Globus pallidus (tissue), 1 donor: ENCODE results near the gene CCND2.
"Not testable (repeated sequence)": the region's sequence is repeated elsewhere in the genome, so short reads cannot be mapped to it uniquely, and the experiment has no call there.

Experiments used
- DNase-seq: peaks from one replicate; pipeline ENCODE4 v3.0.0-alpha.2; 2015; ENCODE audit warnings: low spot score

Gene CCND2

DNA sequence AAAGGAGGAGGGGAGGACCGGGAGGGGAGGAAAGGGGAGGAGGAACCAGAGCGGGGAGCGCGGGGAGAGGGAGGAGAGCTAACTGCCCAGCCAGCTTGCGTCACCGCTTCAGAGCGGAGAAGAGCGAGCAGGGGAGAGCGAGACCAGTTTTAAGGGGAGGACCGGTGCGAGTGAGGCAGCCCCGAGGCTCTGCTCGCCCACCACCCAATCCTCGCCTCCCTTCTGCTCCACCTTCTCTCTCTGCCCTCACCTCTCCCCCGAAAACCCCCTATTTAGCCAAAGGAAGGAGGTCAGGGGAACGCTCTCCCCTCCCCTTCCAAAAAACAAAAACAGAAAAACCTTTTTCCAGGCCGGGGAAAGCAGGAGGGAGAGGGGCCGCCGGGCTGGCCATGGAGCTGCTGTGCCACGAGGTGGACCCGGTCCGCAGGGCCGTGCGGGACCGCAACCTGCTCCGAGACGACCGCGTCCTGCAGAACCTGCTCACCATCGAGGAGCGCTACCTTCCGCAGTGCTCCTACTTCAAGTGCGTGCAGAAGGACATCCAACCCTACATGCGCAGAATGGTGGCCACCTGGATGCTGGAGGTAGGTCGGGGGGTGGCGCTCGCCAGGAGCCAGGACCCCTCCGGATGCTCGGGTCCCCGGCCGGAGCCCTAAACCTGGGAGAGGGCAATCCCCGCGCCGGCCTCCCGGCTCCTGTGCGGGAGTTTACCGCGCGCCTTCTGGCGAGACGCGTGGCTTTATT lies at the start of gene CCND2:
Gene CCND2 (plus strand): TSS at position 111 of the 744 bp plus-strand sequence. CDS start 279 bp downstream, at position 390.
- peak; percentile 68 for DNase-seq

DNA sequence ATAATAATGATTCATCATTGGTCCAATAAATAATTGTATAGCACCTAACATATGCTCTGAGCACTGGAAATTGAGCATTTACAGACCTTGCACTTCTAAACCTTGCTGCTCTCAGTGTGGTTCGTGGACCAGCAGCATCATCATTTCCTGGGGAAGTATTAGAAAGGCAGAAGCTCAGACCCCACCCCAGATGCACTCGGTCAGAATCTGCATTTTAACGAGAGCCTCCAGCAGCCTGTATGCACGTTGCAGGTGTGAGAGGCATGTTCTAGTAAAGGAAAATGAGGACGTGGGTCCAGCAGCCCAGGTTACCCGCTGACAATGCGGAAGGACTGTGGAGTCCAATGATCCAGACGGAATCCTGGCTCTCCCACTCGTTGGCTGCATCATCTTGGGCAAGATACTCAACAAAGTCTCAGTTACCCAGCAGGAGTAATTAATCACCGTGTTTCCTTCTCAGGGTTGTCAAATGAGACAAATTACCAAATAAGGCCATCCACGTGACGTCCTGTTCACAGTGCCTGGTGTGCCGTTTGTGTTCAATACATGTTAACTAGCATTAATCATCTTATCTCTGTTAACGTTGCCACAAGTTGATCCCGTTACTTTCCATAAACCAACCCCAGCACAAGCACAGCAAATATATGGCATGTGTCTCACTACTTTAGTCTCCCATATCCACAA lies 49.2 kb upstream of the CCND2 start:
- no peak for DNase-seq

DNA sequence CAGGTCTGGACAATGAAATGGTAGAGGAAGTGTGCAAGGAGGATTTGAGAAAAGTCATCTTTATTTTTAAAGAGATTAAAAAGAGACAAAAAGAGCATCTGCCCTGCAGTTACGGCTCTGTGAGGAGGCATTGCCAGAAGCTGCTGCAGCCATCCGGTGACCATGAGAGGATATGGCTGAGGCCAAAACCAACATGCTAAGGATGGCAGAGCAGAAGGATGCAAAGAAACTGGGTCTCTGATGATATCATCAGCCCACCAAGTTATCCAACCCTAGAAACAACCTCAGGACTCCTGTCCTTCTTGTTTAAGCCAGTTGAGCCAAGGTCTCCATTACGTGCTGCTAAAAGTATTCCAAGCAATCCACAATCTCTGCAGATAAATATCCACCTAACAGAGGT lies 48.0 kb upstream of the CCND2 start:
- DNase-seq: no peak

DNA sequence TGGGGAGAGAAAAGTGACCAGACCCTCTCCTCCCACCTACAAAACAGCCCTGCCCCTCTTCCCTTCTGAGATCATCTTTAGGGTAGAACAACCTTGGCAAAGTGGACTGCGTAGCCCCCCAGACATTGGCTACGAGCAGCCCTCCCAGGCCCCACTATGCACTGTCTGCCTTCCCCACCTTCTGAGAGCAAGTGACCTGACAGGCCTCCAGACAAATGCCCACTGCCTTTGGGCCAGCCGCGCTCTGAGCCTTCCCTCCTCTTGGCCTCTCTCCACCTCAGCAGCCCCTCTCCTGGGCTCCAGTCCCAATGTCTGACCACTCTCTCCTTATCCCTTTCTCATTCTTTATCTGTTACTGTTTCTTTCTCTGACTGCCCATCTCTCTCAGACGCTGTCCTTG lies 46.5 kb upstream of the CCND2 start:
- no peak for DNase-seq

DNA sequence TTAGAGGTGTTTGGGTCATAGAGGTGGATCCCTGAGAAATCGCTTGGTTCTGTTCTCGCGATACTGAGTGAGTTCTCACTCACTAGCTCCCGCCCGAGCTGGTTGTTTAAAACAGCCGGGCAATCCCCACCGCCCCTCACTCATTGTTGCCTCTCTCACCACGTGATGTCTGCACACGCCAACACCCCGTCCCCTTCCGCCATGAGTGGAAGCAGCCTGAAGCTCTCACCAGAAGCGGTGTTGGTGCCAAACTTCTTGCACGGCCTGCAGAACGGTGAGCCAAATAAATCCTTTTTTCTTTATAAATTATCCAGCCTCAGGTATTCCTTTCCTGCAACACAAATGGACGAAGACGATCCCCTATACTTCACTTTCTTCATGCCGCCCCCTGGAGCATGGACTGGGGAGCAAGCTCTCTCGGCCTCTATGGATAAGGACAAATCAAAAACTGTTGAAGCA lies 45.4 kb upstream of the CCND2 start:
- no peak for DNase-seq

DNA sequence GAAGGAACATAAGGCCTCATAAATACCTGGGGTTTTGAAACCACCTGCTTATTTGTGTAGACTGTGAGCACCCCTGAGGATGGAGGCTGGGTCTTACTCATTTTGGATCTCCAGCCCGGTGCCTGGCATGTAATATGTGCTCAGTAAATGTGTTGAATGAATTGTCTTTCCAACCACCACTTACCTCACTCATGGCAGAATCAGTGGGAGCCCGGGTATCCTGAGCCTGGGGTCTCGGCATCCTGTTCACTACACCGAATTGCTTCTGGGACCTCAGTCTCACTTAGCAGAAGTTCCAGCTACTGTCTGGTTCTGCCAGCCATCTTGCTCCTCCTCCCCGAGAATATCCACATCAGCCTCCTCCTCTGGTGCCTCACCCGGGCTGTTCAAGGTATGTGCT lies 43.0 kb upstream of the CCND2 start:
- no peak for DNase-seq

DNA sequence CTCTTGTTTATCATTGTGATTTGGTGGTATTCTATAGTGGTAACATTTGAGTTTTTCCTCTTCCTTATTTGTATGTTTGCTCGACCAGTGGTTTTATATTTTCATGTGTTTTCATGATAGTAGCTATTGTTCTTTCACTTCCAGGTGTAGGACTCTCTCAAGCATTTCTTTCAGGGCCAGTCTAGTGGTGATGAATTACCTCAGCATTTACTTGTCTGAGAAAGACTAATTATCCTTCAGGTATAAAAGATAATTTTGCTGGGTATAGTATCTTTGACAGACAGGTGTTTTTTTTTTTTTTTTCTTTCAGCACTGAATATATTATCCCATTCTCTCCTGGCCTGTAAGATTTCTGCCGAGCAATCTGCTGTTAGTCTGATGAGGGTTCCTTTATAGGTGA lies 35.0 kb upstream of the CCND2 start:
- DNase-seq: no peak

DNA sequence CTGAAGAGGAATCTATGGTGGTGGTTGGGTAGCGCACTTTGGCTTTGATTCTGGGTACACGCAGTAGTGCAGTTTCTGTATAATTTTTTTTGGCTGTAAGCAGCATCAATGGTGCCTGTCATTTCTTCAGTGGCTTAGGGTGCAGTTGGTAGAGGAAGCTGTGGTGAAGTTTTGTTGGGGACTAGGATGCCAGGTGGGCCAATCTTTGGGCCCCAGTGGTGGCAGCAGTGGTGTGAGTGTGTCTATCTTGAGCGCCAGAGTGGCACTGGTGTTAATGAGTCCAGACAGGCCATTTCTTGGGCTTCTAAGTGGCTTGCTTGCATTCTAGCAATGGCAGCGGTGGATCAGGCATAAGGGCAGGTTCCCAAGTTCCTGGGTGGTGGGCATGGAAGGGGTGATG lies 33.8 kb upstream of the CCND2 start:
- no peak for DNase-seq

DNA sequence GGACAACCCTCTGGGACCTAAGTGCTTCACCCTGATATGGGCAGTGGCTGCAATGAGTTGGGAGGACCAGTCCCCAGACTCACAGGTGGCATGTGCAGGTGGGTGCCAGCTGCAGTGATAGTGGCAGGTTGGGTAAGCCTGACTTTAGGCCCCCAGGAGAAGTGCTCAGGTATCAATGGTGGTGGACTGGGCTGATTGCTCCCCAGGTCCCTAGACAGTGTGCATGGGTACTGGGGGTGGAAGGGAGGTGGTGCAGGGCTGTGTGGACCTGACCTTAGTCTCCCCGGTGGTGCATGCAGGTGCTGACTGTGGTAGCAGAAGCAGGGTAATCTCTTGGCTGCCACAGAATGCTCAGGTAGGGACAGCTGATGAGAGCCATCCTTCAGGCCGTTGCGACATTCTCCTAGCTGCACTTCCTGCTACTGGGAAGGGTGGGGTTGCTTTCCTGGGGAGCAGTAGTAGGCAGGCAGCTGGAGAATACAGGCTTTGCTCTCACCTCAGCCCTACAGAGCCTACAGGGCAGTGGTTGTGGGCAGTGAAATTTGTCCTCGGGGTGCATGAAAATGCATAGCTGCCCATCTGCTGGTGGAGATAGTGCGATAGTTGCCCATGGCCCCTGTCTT lies 33.3 kb upstream of the CCND2 start:
- no peak for DNase-seq

DNA sequence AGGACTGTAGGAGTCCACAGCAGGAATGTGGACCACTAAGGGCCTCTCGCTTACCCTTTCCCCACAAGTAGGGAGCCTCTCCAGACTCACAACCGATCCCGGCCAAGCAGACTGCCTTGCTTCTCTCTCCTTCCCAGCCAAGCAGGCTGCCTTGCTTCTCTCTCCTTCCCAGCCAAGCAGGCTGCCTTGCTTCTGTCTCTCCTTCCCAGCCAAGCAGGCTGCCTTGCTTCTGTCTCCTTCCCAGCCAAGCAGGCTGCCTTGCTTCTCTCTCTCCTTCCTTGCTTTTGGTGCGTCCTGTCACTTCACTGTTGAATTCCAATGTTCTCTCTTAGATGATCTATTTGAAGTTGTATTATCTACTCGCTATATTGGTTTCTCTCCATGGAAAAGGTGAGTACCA lies 32.6 kb upstream of the CCND2 start:
- DNase-seq: no peak

DNA sequence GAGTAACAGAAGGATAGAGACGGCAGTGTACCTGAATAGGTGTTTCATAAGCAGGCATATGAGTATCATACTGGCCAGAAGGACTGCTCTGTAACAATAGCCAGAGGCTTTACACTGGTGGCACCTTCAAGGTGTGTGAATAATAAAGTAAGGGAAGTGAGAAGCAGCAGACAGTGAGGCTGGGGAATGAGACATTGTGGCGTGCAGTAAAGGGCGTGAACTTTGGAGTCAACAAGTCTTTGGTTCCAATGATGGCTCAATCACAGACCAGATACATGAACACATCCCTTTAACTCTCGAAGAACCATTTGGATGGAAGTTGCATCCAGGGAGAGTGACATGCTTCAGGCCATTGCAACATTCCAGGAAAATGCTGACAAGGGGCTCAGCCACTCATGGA lies 32.0 kb upstream of the CCND2 start:
- no peak for DNase-seq

DNA sequence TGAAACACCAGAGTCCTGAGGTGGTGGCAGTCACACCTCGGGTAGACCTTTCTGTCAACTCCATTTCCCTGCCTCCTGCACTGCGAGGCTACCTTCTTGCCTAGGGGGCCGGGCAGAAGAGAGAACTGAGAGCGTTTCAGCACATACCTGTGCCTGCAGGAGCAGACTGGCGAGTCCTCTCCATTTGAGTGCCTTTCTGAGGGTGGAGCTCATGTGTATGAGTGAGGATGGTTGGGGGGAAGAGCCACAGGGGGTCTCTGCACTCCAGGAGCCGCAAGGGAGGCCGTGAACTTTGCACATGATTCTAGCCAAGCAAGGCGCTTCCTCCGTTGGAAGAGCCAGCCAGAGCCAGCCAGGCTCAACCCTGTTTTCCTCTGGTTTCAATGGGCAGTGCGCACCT lies 31.0 kb upstream of the CCND2 start:
- DNase-seq: no peak

DNA sequence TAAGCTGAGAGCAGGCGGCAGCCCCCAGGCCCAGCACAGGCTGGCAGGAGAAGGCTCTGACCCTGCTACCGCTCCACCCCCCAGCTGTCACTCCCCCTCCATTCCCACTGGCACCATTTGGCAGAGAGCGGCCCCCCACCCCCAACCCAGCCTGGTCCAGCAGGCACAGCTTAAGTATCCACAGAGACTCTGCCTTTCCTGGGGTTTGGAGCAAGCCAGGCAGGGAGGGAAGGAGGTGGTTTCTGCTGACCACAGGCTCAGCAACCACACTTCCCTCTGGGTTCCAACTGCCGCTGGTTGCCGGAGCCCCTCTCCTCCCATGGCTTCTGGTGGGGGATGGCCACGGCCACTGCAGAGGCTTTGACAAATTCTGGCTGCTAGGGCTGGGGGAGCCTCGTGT lies 30.5 kb upstream of the CCND2 start:
- DNase-seq: no peak

DNA sequence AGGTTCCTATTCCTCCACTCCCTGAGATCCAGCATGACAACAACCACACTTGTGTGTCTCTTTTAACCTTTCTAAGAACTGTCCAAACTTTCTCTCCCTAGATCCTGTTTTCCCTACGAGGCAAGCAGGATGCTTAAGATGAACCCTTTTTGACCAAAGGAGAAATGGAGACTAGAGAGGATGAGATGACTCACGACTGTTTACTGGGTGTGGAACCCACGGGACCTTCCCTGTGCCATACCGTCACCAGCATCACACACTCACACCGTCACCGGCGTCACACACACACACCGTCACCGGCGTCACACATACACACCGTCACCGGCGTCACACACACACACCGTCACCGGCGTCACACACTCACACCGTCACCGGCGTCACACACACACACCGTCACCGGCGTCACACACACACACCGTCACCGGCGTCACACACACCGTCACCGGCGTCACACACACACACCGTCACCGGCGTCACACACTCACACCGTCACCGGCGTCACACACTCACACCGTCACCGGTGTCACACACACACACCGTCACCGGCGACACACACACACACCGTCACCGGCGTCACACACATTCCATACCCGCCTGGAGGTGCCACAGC lies 30.0 kb upstream of the CCND2 start:
- DNase-seq: not testable (repeated sequence)

DNA sequence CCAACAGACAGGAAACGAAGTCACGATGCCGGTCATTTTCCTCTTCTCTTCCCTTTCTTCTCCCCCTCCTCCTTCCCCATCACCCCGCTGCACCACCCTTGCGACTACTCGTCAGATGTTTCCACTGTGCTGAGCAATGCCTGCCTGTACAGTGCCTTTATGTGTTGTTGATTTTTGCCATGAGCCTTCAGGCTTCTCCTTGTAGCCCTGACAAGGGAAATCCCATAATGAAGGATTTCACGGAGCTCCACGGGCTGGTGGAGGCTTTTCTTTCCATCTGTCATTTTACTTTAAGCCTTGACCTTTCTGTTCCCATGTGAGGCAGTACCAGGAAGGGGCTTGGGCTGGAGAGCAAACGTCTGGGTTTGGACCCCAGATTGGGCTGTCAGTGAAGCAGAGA lies 28.7 kb upstream of the CCND2 start:
- no peak for DNase-seq

DNA sequence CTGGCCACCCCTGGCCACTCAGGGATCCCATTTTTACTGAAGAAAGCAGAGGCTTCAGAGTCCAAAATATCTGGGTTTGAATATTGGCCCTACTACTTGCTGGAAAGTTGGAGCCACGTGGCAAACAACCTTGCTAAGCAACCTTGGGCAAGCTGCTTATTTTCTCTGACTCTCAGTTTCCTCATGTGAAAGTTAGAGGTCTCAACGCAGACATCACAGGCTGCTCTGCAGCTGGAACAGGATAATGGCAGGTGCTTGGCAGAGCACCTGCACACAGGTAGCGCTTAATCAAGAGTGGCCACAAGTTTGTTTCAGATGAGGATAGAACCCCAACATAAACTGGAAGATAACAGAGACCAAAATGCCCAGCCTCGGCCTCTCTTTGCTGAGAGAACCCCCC lies 28.1 kb upstream of the CCND2 start:
- no peak for DNase-seq

DNA sequence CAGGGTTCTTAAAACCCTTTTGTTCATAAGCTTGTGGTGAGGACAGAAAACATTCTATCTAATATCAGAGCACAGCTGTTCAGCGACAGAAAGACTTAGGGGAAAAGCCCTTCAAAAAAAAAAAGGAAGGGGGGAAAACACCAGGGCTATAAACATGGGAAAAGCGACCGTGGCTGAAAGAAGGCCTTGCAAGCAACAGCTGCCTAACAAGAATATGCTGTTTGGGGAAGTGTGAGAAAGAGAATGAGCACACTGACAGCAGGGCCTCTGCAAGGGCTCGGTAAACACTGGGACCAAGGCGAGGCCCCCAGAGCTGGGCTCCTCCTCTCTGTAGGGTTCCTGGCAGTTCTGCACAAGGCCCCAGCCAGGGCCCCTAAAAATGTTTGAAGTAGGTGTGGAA lies 27.4 kb upstream of the CCND2 start:
- no peak for DNase-seq

DNA sequence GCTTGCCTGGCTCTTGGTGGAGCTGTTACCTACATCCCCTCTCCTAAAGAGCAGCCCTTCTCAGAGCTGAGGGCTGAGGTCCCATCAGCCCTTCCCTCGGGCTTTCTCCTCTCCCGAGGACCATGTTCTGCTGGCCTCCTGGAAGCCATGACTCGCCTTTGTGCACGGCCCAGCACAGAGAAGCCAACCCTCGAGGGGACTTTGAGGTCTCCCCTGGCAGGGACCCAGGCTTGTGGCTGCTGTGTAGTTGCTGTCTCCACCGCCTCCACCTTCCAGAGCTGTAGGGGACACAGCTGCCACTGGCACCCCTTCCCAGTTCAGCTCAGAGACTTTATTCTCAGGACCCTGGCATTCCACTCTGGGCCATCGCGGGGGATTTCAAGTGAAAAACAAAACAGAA lies 22.9 kb upstream of the CCND2 start:
- no peak for DNase-seq

DNA sequence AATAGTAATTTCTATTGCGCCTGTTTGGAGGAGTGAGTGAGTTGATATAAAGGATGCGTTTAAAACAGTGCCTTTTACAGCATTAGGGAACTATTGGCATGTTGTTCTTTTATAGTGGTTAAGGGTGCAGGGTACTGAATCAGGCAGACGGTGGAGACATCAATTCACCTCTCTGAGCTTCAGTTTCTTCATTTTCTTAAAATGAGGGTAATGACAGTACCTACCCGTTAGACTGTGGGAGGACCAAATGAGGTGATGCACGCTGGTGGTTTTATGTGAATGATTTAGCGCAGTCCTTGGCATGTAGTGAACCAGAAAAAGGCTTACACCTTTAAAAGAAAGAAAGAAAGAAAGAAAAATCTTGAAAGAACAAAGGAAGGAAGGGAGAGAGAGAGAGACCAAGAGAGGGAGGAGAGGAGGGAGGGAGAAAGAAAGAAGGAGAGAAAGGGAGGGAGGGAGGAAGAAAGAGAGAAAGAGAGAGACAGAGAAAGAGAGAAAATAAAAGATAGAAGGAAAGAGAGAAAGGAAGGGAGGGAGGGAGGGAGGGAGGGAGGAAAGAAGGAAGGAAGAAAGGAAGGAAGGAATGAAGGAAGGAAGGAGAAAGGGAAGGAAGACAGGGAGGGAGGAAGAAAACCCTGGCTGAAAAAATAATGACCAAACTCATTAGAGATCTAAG lies 22.2 kb upstream of the CCND2 start:
- no peak for DNase-seq

DNA sequence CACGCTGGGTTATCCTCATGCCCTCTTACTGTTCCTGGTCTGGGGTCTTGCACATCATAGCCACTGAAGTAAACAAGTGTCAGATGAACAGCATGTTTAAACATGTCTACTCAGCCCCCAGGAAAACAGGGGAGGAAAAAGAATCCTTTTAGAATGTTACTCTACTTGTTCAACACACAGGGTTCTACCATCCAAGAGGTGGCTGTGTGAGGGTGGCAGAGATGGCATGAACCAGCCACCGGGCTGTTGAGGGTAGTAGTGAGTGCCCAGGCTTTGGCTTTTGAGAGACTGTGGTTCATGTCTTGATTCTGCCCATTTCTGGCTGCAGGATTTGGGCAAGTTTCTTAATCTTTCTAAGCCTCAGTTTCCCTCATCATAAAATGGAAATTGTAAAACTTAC lies 21.6 kb upstream of the CCND2 start:
- DNase-seq: no peak

DNA sequence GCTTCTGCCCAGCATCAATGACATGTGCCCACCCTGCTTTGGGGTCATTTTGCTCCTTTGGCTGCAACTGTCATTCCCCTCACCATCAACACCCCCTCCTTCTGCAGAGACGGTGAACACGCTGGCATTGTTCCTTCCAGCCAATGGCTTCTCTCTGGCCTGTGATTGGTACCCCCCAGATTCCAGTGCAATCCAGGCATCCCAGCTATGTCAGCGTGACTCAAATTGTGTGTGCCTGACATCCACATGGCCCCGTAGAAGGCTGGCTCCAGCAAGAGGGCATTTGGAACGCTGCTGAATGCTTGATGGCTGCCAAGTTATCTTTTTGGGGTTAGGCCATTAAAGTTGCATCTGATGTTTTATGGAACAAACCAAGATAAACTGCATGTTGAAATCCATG lies 21.0 kb upstream of the CCND2 start:
- no peak for DNase-seq
